HG03442 (cell line): ENCODE data around the gene DUSP3.

ENCODE experiments used
- ATAC-seq: cut with Tn5 transposase; IDR thresholded peaks from one replicate; pipeline ENCODE4 v1.9.1; 2021; ENCODE audit warnings: mild to moderate bottlenecking, moderate library complexity; ENCODE audit not compliant: unreplicated experiment

The DUSP3 gene

DNA sequence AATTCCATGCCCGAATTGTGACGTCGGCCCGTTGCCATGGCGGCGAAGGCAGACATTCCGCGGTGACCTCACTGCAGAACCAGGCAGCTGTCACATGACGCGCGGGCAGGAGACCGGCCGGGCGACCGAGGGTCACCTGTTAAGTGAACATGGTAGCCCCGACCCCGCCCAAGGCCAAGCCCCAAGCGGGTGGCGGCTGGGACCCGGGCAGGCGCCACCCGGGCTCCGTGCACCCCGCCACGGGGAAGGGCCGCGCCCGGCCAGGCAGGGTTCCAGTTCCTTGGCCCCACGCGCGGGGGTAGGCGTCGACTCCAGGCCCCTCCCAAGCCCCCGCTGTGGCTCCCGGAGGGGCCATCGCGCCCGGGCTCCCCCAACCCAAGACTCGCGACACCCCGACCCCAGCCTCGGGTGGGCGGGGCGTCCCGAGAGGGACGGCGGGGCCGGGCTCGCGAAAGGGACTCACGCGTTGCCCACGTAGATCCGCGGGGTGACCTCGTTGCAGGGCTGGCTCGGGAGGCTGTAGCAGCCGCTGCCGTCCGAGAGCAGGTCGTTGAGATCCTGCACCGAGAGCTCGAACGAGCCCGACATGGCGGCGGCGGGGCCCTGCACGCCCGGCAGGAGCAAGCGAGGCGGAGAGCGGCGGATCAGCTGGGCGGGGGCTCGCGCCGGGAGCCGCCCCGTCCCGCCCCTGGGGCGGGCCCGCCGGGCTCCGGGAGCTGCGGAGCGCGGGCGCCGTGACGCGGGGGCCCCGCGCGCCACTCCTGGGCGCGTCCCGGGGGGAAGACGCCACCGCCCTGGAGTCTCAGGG, at the start of gene DUSP3:
Gene DUSP3, minus strand, starts transcription at position 641 of the 808 bp plus-strand sequence. Its CDS starts 53 bp downstream, at position 588.
- ATAC-seq = peak; percentile 75

- no peak for ATAC-seq
Observed at GRCh38 chr17:43827596-43827995, 48.8 kb upstream of the DUSP3 start.

- ATAC-seq = no peak
Observed at GRCh38 chr17:43826206-43826605, 47.4 kb upstream of the DUSP3 start.

DNA sequence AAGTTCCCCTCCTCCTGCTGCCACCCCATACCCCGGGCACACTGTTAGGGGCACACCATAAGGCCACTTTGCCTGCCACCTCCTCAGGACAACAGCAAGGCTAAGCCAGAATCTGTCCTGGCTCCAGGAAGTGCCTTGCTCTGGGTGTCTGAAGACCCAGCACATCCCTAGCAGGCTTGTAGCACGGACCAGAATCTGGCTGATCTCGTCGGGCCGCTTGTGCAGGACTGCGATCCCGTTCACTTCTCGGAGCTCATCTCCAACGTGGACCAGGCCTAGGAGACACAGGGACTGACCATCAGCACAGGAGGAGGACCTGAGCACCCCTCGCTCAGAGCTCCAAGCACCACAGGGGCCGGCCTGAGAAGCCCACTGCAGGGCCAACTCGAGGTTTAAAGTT, 46.8 kb upstream of the DUSP3 start:
- ATAC-seq = no peak

GRCh38 chr17:43823350-43824084, 44.7 kb upstream of the DUSP3 start:
- ATAC-seq = no peak

- no peak for ATAC-seq
Observed at GRCh38 chr17:43822570-43823190, 43.9 kb upstream of the DUSP3 start.

DNA sequence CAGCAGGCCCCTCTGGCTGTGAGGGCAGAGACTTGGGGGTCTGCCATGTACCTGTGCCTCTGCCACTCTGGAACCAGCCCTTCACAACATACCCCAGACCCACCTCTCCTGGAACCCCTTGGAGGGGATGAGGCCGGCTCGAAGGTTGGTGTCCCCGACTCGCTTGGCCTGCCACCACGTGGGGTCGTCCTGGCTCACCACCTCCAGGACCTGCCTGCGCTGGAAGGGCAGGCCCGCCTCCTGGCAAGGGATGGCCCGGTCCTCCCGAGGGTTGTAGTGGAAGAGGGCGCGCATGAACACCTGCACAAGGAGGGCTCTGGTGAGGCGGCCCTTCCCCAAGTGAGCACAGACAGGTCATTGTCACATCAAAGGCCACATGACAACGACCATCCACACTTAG, 42.0 kb upstream of the DUSP3 start:
- no peak for ATAC-seq

GRCh38 chr17:43818966-43819365, 40.2 kb upstream of the DUSP3 start:
- no peak for ATAC-seq

DNA sequence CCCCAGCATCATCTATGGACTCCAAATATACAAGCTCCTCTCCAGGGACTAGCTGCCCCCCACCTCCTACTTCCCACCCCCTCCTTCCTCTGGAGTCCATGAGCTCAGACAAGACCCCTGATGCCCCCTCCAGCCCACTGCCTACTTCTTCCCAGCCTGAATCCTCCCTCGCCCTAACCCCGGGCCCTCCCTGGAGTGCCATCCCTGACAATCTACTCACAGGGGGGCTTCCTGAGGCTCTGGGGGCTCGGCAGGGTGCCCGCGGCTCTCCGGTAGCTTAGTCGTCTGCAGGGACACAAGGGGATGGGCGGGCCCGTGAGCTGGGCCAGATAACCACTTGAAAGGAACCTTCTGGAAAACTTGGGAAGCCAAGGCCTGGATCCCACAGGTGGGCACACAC, 39.0 kb upstream of the DUSP3 start:
- ATAC-seq = no peak

DNA sequence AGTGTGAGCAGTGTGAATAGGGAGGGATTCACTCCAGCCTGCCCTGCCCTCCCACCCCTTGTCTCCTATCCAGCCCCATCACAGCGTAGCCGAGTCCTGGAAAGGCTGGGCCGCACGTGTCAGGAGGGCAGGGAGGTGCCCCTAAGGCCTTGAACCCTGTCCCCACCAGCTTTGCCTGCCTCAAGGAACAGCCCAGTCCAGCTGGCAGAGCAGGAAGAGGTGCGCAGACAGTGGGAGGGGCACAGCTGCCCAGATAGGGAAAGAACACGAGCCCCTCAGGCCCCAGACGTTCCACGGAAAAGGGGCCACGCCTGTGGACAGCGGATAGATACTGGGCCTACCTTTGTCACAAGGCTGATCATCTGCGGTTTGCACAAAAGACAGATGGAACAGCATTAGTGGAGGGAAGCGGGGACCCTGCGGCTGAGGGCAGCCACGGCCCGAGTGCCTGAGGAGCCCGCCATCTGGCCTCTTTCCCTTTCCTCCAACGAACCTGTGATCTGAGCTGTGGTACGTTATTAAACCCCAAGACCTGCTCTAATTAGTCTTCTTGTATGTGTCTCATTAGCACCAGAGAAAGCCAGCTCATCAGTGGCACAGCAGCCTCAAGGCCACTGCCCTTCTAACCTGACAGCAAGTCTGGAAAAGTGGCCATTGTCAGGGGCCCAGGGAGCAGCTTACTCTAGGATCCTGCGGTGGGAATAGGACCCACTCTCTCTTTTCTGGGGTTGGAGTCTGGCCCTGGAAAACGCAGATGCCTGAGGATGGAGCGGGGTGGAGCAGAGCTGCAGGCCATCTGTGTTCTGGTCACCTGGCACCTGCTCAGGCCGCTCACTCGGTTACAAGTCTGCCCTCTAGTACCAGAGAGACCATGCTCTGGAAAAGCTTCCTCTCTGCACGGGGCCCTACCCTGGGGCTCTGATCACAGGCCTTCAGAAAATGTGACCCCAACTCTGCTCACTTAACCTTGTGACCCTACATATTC, 37.9 kb upstream of the DUSP3 start:
- ATAC-seq = no peak

DNA sequence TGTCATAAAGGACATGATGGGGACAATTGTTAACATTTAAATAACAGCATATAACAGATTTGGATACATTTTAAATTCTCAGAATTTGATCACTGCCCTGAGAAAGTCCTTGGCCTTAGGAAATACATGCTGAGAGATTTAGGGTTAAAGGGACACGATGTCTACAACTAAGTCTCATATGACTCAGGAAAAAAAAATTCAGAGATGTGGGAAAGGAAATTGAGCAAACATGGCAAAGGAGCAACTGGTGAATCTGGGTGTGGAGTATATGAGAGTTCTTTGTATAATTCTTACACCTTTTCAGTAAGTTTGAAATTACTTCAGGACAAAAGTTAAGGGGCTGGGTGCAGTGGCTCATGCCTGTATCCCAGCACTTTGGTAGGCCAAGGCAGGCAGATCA, 35.9 kb upstream of the DUSP3 start:
- ATAC-seq = no peak

- ATAC-seq = no peak
Observed at GRCh38 chr17:43814026-43814425, 35.2 kb upstream of the DUSP3 start.

DNA sequence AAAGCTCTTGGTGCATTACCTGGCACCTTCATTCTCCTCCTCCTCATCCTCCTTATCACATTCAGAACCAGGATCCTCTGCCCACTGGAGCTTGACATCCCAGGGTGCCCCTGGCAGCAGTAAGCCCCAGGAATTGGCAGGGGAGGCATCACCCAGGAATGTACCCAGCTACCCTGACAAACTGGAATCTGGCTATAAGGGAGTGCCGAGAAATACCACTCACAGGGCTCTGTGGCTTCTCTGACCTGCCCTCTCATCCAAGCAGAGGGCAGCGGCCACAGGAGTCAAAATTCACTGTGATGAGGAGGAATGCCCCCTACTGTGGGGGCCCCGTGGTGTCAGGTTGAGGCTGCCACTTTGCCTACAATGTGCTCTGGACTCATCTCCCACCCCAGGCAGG, 34.6 kb upstream of the DUSP3 start:
- no peak for ATAC-seq

- no peak for ATAC-seq
Observed at GRCh38 chr17:43812396-43813265, 33.9 kb upstream of the DUSP3 start.

DNA sequence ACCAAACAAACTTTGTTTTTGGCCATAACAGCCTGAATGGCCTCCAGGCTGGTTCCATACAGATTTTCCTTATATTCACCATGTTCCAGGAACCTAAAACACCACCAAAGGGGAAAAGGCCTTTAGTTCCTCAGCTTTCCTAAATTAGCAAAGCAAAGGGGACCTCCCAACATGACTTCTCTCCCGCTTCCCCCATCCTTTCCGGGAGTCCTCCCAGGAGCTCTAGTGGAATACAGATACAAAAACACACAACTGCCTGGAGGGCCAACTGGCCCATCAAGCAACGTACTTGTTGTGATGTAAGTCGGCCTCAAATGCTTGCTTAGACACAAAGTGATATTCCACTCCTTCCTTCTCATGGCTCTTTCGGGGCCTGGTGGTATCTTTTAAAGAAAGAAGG, 32.0 kb upstream of the DUSP3 start:
- ATAC-seq = no peak

GRCh38 chr17:43810226-43810715, 31.5 kb upstream of the DUSP3 start:
- ATAC-seq = no peak

- ATAC-seq = no peak
Observed at GRCh38 chr17:43809121-43809520, 30.3 kb upstream of the DUSP3 start.

GRCh38 chr17:43808076-43808475, 29.3 kb upstream of the DUSP3 start:
- ATAC-seq = no peak

- ATAC-seq = no peak
Observed at GRCh38 chr17:43805117-43805516, 26.3 kb upstream of the DUSP3 start.

GRCh38 chr17:43803758-43804157, 25.0 kb upstream of the DUSP3 start:
- ATAC-seq = no peak
